ENCODE measurements around the gene ENDOD1. TPM values are rescaled to one million over a fixed set of nuclear protein-coding genes. Genes with fewer than 3 reads are reported as not detected.
"Not testable (repeated sequence)": the region's sequence is repeated elsewhere in the genome, so short reads cannot be mapped to it uniquely, and the experiment has no call there.

ENDOD1 gene
- total RNA-seq, result 33.1 and 38.4 TPM in 2 replicates

- no peaks in the 10 kb centered on the region for H3K27me3 ChIP-seq (ENCODE audit: control insufficient read depth, insufficient read depth, low read length)
- H3K4me3 ChIP-seq (ENCODE audit: low read depth, low read length), result peak within 1 kb of the TSS; percentile 76
- DNase-seq (ENCODE audit: low read depth), result no peak
- TF ChIP-seq CTCF (IDR thresholded peaks at IDR 0.05; ENCODE audit: insufficient read depth, low read length, poor library complexity, severe bottlenecking), result peak; percentile 17
- no peaks in the 10 kb centered on the region for H3K36me3 ChIP-seq (ENCODE audit: control insufficient read depth, insufficient read depth, low read length)
These were observed at the start of gene ENDOD1 for GRCh38 chr11:95089620-95090542. TSS of gene ENDOD1 (plus strand) at chr11:95089846. CDS start at chr11:95089928, 82 bp downstream.

GRCh38 chr11:95042239-95042638, 47.4 kb upstream of the ENDOD1 start:
- Histone ChIP-seq H3K36me3 (ENCODE audit: control insufficient read depth, insufficient read depth, low read length) (no peaks in the 10 kb centered on the region), H3K4me3 (ENCODE audit: low read depth, low read length) (no peak overlapping the region), H3K27me3 (ENCODE audit: control insufficient read depth, insufficient read depth, low read length) (peaks cover 5% of the 10 kb centered on the region)
- TF ChIP-seq CTCF (IDR thresholded peaks at IDR 0.05; ENCODE audit: insufficient read depth, low read length, poor library complexity, severe bottlenecking), result no peak
- DNase-seq (ENCODE audit: low read depth), result no peak

- peaks cover 5% of the 10 kb centered on the region for H3K27me3 ChIP-seq (ENCODE audit: control insufficient read depth, insufficient read depth, low read length)
- DNase-seq (ENCODE audit: low read depth), result no peak
- no peaks in the 10 kb centered on the region for H3K36me3 ChIP-seq (ENCODE audit: control insufficient read depth, insufficient read depth, low read length)
- H3K4me3 ChIP-seq (ENCODE audit: low read depth, low read length), result no peak overlapping the region
- no peak for TF ChIP-seq CTCF (IDR thresholded peaks at IDR 0.05; ENCODE audit: insufficient read depth, low read length, poor library complexity, severe bottlenecking)
These were observed 46.7 kb upstream of the ENDOD1 start for GRCh38 chr11:95042906-95043305.

- DNase-seq (ENCODE audit: low read depth), result no peak
- Histone ChIP-seq H3K36me3 (ENCODE audit: control insufficient read depth, insufficient read depth, low read length) (no peaks in the 10 kb centered on the region), H3K27me3 (ENCODE audit: control insufficient read depth, insufficient read depth, low read length) (peaks cover 5% of the 10 kb centered on the region), H3K4me3 (ENCODE audit: low read depth, low read length) (no peak overlapping the region)
- no peak for TF ChIP-seq CTCF (IDR thresholded peaks at IDR 0.05; ENCODE audit: insufficient read depth, low read length, poor library complexity, severe bottlenecking)
These were observed 45.6 kb upstream of the ENDOD1 start for GRCh38 chr11:95044010-95044409.

- no peak overlapping the region for H3K4me3 ChIP-seq (ENCODE audit: low read depth, low read length)
- no peak for DNase-seq (ENCODE audit: low read depth)
- H3K27me3 ChIP-seq (ENCODE audit: control insufficient read depth, insufficient read depth, low read length), result peaks cover 5% of the 10 kb centered on the region
- no peak for TF ChIP-seq CTCF (IDR thresholded peaks at IDR 0.05; ENCODE audit: insufficient read depth, low read length, poor library complexity, severe bottlenecking)
- H3K36me3 ChIP-seq (ENCODE audit: control insufficient read depth, insufficient read depth, low read length), result no peaks in the 10 kb centered on the region
These were observed 43.8 kb upstream of the ENDOD1 start for GRCh38 chr11:95045812-95046211.

GRCh38 chr11:95049122-95049521, 40.5 kb upstream of the ENDOD1 start, which contains the start of gene KDM4F:
TSS of gene KDM4F (plus strand) at chr11:95049422.
- not testable (repeated sequence) for H3K27me3 ChIP-seq (ENCODE audit: control insufficient read depth, insufficient read depth, low read length); DNase-seq (ENCODE audit: low read depth); H3K36me3 ChIP-seq (ENCODE audit: control insufficient read depth, insufficient read depth, low read length); H3K4me3 ChIP-seq (ENCODE audit: low read depth, low read length)

Data from kidney epithelial cell (primary cell).